OCI-LY3 (cell line): ENCODE results near the gene TMEM256.

Source experiments
- CTCF ChIP-seq: fragments of 200-600, 300-600 bp; sonication (generic); IDR thresholded peaks from 2 replicates; pipeline ENCODE4 v1.5.1; 2014; ENCODE audit warnings: antibody characterized with exemption, low read length, low read depth
- EZH2phosphoT487 ChIP-seq: fragments of 200-600 bp; shearing (Covaris generic); IDR thresholded peaks from 2 replicates; pipeline ENCODE4 v1.6.1; 2018; ENCODE audit warnings: antibody characterized with exemption, mixed run types, low read depth

- no peak for TF ChIP-seq CTCF
- no peak for TF ChIP-seq EZH2phosphoT487
Observed at GRCh38 chr17:7394452-7395191, 9.3 kb downstream of the TMEM256 start, which contains the start of gene PLSCR3.
